ENCODE data around the gene TRIM15. TPM values are rescaled to one million over a fixed set of nuclear protein-coding genes. Genes with fewer than 3 reads are reported as not detected.

Gene TRIM15
- total RNA-seq, 2 experiments from 2014 or later: not detected

GRCh38 chr6:30152016-30152673 lies 11.2 kb upstream of the TRIM15 start:
- H3K27me3 Mint-ChIP-seq: peaks cover 30% of the 10 kb centered on the region
- peaks cover 14% of the 10 kb centered on the region for H3K4me1 Mint-ChIP-seq
- no peaks in the 10 kb centered on the region for H3K9me3 Mint-ChIP-seq
- no peak overlapping the region for H3K27ac Mint-ChIP-seq
- DNase-seq (no peak), ATAC-seq (ENCODE audit: low read depth) (no peak)
- H3K4me3 Mint-ChIP-seq: no peak overlapping the region
- H3K36me3 Mint-ChIP-seq: no peaks in the 10 kb centered on the region
- POLR2A ChIA-PET: interaction anchor here (1.0 kb wide), 1 partner anchor 61 kb away, joined by 3 read pairs; the partner anchor contains the start of gene TRIM26

- no peaks in the 10 kb centered on the region for H3K9me3 Mint-ChIP-seq
- H3K27me3 Mint-ChIP-seq: peaks cover 28% of the 10 kb centered on the region
- no peak for ATAC-seq (ENCODE audit: low read depth)
Observed at GRCh38 chr6:30152910-30153610, 10.3 kb upstream of the TRIM15 start.

GRCh38 chr6:30154061-30154460 lies 9.3 kb upstream of the TRIM15 start:
- no peak for ATAC-seq (ENCODE audit: low read depth)
- no peak overlapping the region for H3K4me3 Mint-ChIP-seq
- H3K27me3 Mint-ChIP-seq: peaks cover 21% of the 10 kb centered on the region
- no peak for DNase-seq
- POLR2A ChIA-PET: no interaction called here
- no peak overlapping the region for H3K27ac Mint-ChIP-seq
- H3K36me3 Mint-ChIP-seq: no peaks in the 10 kb centered on the region
- H3K9me3 Mint-ChIP-seq: no peaks in the 10 kb centered on the region
- peaks cover 16% of the 10 kb centered on the region for H3K4me1 Mint-ChIP-seq

More at GRCh38 chr6:30152910-30153610, 10.3 kb upstream of the TRIM15 start:
- Mint-ChIP-seq H3K27ac (no peak overlapping the region), H3K4me3 (no peak overlapping the region), H3K4me1 (peaks cover 12% of the 10 kb centered on the region), H3K36me3 (no peaks in the 10 kb centered on the region)
- DNase-seq: no peak
- POLR2A ChIA-PET: no interaction called here

GRCh38 chr6:30154709-30155519 lies 8.4 kb upstream of the TRIM15 start:
- H3K4me3 Mint-ChIP-seq: no peak overlapping the region
- POLR2A ChIA-PET: no interaction called here
- ATAC-seq (ENCODE audit: low read depth): no peak
- H3K27ac Mint-ChIP-seq: no peak overlapping the region
- peaks cover 21% of the 10 kb centered on the region for H3K27me3 Mint-ChIP-seq
- H3K9me3 Mint-ChIP-seq: no peaks in the 10 kb centered on the region
- no peak for DNase-seq
- H3K4me1 Mint-ChIP-seq: peaks cover 16% of the 10 kb centered on the region
- H3K36me3 Mint-ChIP-seq: no peaks in the 10 kb centered on the region

- no peak for DNase-seq
- Mint-ChIP-seq H3K36me3 (no peaks in the 10 kb centered on the region), H3K27ac (no peak overlapping the region), H3K9me3 (no peaks in the 10 kb centered on the region), H3K4me1 (peaks cover 13% of the 10 kb centered on the region), H3K4me3 (no peak overlapping the region), H3K27me3 (peaks cover 19% of the 10 kb centered on the region)
- POLR2A ChIA-PET: no interaction called here
- ATAC-seq (ENCODE audit: low read depth): no peak
Observed at GRCh38 chr6:30155520-30156261, 7.7 kb upstream of the TRIM15 start.

GRCh38 chr6:30156262-30156599 lies 7.1 kb upstream of the TRIM15 start:
- Mint-ChIP-seq H3K36me3 (no peaks in the 10 kb centered on the region), H3K27me3 (peaks cover 19% of the 10 kb centered on the region), H3K4me3 (no peak overlapping the region), H3K9me3 (no peaks in the 10 kb centered on the region), H3K4me1 (peaks cover 13% of the 10 kb centered on the region), H3K27ac (no peak overlapping the region)
- ATAC-seq (ENCODE audit: low read depth) (no peak), DNase-seq (no peak)
- POLR2A ChIA-PET: no interaction called here

- Mint-ChIP-seq H3K4me1 (peaks cover 9% of the 10 kb centered on the region), H3K9me3 (no peaks in the 10 kb centered on the region), H3K36me3 (no peaks in the 10 kb centered on the region), H3K27me3 (peaks cover 19% of the 10 kb centered on the region), H3K27ac (no peak overlapping the region), H3K4me3 (no peak overlapping the region)
- ATAC-seq (ENCODE audit: low read depth) (no peak), DNase-seq (no peak)
- POLR2A ChIA-PET: no interaction called here
Observed at GRCh38 chr6:30156774-30157173, 6.6 kb upstream of the TRIM15 start.

- no peak for DNase-seq
- H3K4me1 Mint-ChIP-seq: peaks cover 13% of the 10 kb centered on the region
- no peak overlapping the region for H3K27ac Mint-ChIP-seq
- no peaks in the 10 kb centered on the region for H3K9me3 Mint-ChIP-seq
- H3K36me3 Mint-ChIP-seq: no peaks in the 10 kb centered on the region
- POLR2A ChIA-PET: no interaction called here
- ATAC-seq (ENCODE audit: low read depth): no peak
- no peak overlapping the region for H3K4me3 Mint-ChIP-seq
- H3K27me3 Mint-ChIP-seq: peaks cover 16% of the 10 kb centered on the region
Observed at GRCh38 chr6:30157581-30157980, 5.8 kb upstream of the TRIM15 start.

GRCh38 chr6:30157999-30158398 lies 5.3 kb upstream of the TRIM15 start:
- ATAC-seq (ENCODE audit: low read depth) (no peak), DNase-seq (no peak)
- H3K27ac Mint-ChIP-seq: no peak overlapping the region
- no peaks in the 10 kb centered on the region for H3K36me3 Mint-ChIP-seq
- POLR2A ChIA-PET: no interaction called here
- peaks cover 13% of the 10 kb centered on the region for H3K4me1 Mint-ChIP-seq
- H3K9me3 Mint-ChIP-seq: no peaks in the 10 kb centered on the region
- H3K27me3 Mint-ChIP-seq: peaks cover 13% of the 10 kb centered on the region
- no peak overlapping the region for H3K4me3 Mint-ChIP-seq

GRCh38 chr6:30158475-30159040 lies 4.8 kb upstream of the TRIM15 start:
- Mint-ChIP-seq H3K4me3 (no peak overlapping the region), H3K4me1 (peaks cover 16% of the 10 kb centered on the region), H3K27me3 (peaks cover 10% of the 10 kb centered on the region), H3K36me3 (no peaks in the 10 kb centered on the region), H3K27ac (no peak overlapping the region), H3K9me3 (no peaks in the 10 kb centered on the region)
- no peak for DNase-seq
- no peak for ATAC-seq (ENCODE audit: low read depth)
- POLR2A ChIA-PET: no interaction called here

- no peak overlapping the region for H3K27ac Mint-ChIP-seq
- peaks cover 16% of the 10 kb centered on the region for H3K4me1 Mint-ChIP-seq
- no peaks in the 10 kb centered on the region for H3K36me3 Mint-ChIP-seq
- ATAC-seq (ENCODE audit: low read depth) (no peak), DNase-seq (no peak)
- peaks cover 5% of the 10 kb centered on the region for H3K27me3 Mint-ChIP-seq
- H3K4me3 Mint-ChIP-seq: no peak overlapping the region
- no peaks in the 10 kb centered on the region for H3K9me3 Mint-ChIP-seq
- POLR2A ChIA-PET: no interaction called here
Observed at GRCh38 chr6:30160008-30160784, 3.1 kb upstream of the TRIM15 start.

GRCh38 chr6:30160785-30161531 lies 2.4 kb upstream of the TRIM15 start, which contains the start of gene TRIM10:
Gene TRIM10 (minus strand): TSS chr6:30161211. CDS start chr6:30160858, 353 bp downstream.
- Mint-ChIP-seq H3K27me3 (peaks cover 4% of the 10 kb centered on the region), H3K27ac (no peak within 1 kb of the TSS), H3K4me3 (no peak within 1 kb of the TSS), H3K36me3 (no peaks in the 10 kb centered on the region), H3K4me1 (peaks cover 16% of the 10 kb centered on the region), H3K9me3 (no peaks in the 10 kb centered on the region)
- ATAC-seq (ENCODE audit: low read depth) (no peak), DNase-seq (no peak)
- POLR2A ChIA-PET: no interaction called here

Measured in activated naive CD8-positive, alpha-beta T cell treated with anti-CD3 and anti-CD28 coated beads, Interleukin-2, amount 10 ng/mL, durations not matched to agents 7 days and 5 days (primary cell).